GM06990 (cell line): Measurements from ENCODE around the gene CLMN.

Experiments
- DNase-seq: peaks from one replicate; pipeline ENCODE4 v3.0.0-alpha.2; 2011; ENCODE audit not compliant: insufficient read length; ENCODE audit errors: extremely low read depth
- H3K27me3 ChIP-seq: replicated peaks from 2 replicates; pipeline ENCODE4 v1.6.0; 2011; ENCODE audit warnings: low read length; ENCODE audit not compliant: control insufficient read depth, insufficient read depth
- H3K36me3 ChIP-seq: 2 replicates; pipeline ENCODE4 v1.5.1; 2011; ENCODE audit warnings: low read length; ENCODE audit not compliant: control insufficient read depth, insufficient read depth
- H3K4me3 ChIP-seq: replicated peaks from 2 replicates; pipeline ENCODE4 v1.5.1; 2011; ENCODE audit warnings: low read depth, mild to moderate bottlenecking, control low read depth, low read length
- TF ChIP-seq, protein P1 (sequence below): IDR thresholded peaks from 2 replicates; pipeline ENCODE4 v1.5.1; 2011; ENCODE audit warnings: low read length, control low read depth, mild to moderate bottlenecking, inconsistent platforms; ENCODE audit not compliant: insufficient read depth, poor library complexity, severe bottlenecking

Gene CLMN

DNA sequence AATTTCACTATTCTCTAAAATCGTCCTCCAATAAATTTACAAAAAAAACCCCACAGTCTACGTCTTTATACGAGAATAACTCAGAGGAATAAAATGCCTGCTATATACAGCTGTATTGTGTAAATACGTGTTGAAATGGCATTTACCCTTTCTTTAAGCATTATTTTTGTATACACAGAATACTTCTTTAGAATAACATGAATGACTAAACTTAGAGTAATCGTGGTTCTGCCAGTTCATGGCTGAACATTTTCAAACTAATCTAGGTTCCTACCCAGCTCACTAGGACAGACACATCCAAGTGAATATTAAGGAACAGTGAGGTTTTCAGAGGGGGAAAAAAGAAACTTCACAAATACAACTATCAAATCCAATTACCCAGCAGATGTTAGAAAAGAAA, 186.9 kb downstream of the CLMN start:
- TF ChIP-seq, protein P1, sequence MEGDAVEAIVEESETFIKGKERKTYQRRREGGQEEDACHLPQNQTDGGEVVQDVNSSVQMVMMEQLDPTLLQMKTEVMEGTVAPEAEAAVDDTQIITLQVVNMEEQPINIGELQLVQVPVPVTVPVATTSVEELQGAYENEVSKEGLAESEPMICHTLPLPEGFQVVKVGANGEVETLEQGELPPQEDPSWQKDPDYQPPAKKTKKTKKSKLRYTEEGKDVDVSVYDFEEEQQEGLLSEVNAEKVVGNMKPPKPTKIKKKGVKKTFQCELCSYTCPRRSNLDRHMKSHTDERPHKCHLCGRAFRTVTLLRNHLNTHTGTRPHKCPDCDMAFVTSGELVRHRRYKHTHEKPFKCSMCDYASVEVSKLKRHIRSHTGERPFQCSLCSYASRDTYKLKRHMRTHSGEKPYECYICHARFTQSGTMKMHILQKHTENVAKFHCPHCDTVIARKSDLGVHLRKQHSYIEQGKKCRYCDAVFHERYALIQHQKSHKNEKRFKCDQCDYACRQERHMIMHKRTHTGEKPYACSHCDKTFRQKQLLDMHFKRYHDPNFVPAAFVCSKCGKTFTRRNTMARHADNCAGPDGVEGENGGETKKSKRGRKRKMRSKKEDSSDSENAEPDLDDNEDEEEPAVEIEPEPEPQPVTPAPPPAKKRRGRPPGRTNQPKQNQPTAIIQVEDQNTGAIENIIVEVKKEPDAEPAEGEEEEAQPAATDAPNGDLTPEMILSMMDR: no peak
- Histone ChIP-seq H3K4me3 (no peak overlapping the region), H3K36me3 (peaks cover 2% of the 10 kb centered on the region), H3K27me3 (no peaks in the 10 kb centered on the region)
- no peak for DNase-seq
